Testis (tissue), 2 donors: Measurements from ENCODE around the gene ZNF227.

ENCODE experiments used
- CTCF ChIP-seq, 3 experiments: fragments of 450-650 bp in 2 of 3; fragments of 200-600 bp in 1 of 3; sonication (generic) in 1 of 3; IDR thresholded peaks; one replicate each; pipeline ENCODE4 v1.5.1; 2016 to 2019; ENCODE audit warnings: antibody characterized with exemption in 3 of 3, mild to moderate bottlenecking in 2 of 3, moderate library complexity in 1 of 3
- POLR2A ChIP-seq: fragments of 450-650 bp; IDR thresholded peaks from one replicate; pipeline ENCODE4 v1.6.1; 2017; ENCODE audit warnings: antibody characterized with exemption, mild to moderate bottlenecking, moderate library complexity

DNA sequence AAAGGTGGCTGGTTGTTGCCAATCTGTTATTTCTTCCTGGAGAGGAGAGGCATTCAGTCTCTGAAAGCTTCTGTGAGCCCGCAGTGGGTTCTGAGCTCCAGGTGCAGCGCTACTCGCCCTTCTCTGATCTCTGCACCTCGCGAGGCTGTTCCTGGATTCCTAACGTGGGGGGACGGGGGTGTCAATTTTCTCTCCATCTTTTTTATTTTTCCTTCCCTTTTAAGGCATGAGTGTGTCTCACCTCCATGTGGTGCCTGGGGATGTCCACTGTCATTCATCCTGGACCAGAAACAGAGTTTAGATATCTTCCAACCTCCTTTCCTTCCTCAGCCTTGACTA lies 48.0 kb downstream of the ZNF227 start:
- TF ChIP-seq CTCF (IDR thresholded peaks at IDR 0.05) (no peak), POLR2A (no peak)
